ENCODE measurements around the gene SLC47A2. TPM values are rescaled to one million over a fixed set of nuclear protein-coding genes. Genes with fewer than 3 reads are reported as not detected.
"Not testable (repeated sequence)": the region's sequence is repeated elsewhere in the genome, so short reads cannot be mapped to it uniquely, and the experiment has no call there.

The SLC47A2 gene, protein sequence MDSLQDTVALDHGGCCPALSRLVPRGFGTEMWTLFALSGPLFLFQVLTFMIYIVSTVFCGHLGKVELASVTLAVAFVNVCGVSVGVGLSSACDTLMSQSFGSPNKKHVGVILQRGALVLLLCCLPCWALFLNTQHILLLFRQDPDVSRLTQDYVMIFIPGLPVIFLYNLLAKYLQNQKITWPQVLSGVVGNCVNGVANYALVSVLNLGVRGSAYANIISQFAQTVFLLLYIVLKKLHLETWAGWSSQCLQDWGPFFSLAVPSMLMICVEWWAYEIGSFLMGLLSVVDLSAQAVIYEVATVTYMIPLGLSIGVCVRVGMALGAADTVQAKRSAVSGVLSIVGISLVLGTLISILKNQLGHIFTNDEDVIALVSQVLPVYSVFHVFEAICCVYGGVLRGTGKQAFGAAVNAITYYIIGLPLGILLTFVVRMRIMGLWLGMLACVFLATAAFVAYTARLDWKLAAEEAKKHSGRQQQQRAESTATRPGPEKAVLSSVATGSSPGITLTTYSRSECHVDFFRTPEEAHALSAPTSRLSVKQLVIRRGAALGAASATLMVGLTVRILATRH
- polyA plus RNA-seq (0.15 to 2.2 TPM (median 0.88 TPM) in 3 replicates), polyA minus RNA-seq (0.56 to 3.0 TPM (median 0.83 TPM) in 3 replicates)
- polyA plus RNA-seq (2011; ENCODE audit: low read depth): not detected
- 0.05 and 0.08 TPM in 2 replicates for polyA plus RNA-seq (2011; cell fraction: cytosol; rRNA removed)
- 1.4 and 2.0 TPM in 2 replicates for polyA plus RNA-seq (2011; cell fraction: nucleus; rRNA removed)
- 0.16 and 0.21 TPM in 2 replicates for polyA plus RNA-seq (2012; ENCODE audit: low replicate concordance)
- not detected for polyA minus RNA-seq (2011; cell fraction: cytosol; rRNA and poly(A)+ RNA removed)
- polyA minus RNA-seq (2011; cell fraction: nucleus; rRNA and poly(A)+ RNA removed): 0.74 and 1.1 TPM in 2 replicates

DNA sequence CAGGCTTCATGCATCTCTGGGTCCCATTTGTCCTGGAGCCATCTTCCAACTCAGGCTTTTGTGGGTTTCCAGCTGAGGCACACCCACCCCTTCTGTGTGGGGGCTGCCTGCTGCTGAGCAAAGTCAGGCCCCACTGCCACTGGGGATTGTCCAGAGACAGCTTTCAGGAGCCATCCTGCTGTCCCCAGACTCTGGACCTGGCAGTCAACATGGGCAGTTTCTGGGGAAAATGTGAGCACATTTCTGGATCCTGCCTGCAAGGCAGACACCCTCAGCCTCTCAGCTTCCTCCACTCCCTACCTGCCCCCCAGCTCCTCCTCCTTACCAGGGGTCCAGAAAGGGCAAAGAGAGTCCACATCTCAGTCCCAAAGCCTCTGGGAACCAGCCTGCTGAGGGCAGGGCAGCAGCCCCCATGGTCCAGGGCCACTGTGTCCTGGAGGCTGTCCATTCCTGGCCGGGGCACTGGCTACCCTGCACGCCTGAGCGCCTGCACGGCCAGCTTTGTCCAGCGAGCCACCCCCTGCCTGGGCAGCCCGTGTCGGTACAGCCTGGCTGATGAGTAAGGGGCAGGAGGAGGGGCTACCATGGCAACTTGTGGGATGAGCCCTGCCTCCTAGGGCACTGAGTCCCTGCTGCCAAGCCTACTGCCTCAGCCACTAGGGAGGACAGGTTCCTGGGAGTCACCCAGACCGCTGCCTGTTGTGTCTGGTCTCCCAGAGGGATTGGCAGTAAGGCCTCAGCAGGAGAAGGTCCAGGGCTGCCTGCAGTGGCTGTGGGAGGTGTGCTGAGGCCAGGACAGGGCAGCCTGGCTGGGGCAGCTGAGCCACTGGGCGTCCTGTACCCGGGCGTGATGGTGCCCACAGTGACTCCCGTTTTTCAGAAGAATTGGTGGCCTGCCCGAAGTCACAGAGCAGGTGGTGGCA, at the start of gene SLC47A2:
Gene SLC47A2, minus strand, starts transcription at position 477 of the 923 bp plus-strand sequence. Its CDS starts 29 bp downstream, at position 448.
- H3K27me3 ChIP-seq (ENCODE audit: control insufficient read depth, extremely low read depth, insufficient read depth, low read length): no peaks in the 10 kb centered on the region
- FAIRE-seq: no peak
- no peak within 1 kb of the TSS for H3K4me2 ChIP-seq (ENCODE audit: control insufficient read depth, extremely low read depth, insufficient read depth, low read depth, low read length)
- H3K27ac ChIP-seq (ENCODE audit: control insufficient read depth, insufficient read depth, low read length): no peak within 1 kb of the TSS
- H4K20me1 ChIP-seq (ENCODE audit: control insufficient read depth, extremely low read depth, insufficient read depth, low read length): no peaks in the 10 kb centered on the region
- no peak within 1 kb of the TSS for H3K9ac ChIP-seq (ENCODE audit: control insufficient read depth, extremely low read depth, insufficient read depth, low read length)
- DNase-seq (ENCODE audit: low read depth, low spot score): no peak
- H3K4me1 ChIP-seq (ENCODE audit: control insufficient read depth, extremely low read depth, insufficient read depth, low read length): peaks cover 37% of the 10 kb centered on the region
- TF ChIP-seq, protein P1, sequence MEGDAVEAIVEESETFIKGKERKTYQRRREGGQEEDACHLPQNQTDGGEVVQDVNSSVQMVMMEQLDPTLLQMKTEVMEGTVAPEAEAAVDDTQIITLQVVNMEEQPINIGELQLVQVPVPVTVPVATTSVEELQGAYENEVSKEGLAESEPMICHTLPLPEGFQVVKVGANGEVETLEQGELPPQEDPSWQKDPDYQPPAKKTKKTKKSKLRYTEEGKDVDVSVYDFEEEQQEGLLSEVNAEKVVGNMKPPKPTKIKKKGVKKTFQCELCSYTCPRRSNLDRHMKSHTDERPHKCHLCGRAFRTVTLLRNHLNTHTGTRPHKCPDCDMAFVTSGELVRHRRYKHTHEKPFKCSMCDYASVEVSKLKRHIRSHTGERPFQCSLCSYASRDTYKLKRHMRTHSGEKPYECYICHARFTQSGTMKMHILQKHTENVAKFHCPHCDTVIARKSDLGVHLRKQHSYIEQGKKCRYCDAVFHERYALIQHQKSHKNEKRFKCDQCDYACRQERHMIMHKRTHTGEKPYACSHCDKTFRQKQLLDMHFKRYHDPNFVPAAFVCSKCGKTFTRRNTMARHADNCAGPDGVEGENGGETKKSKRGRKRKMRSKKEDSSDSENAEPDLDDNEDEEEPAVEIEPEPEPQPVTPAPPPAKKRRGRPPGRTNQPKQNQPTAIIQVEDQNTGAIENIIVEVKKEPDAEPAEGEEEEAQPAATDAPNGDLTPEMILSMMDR (optimal IDR thresholded peaks at IDR 0.05 in 1 of 3, IDR thresholded peaks at IDR 0.05 in 1 of 3, conservative IDR thresholded peaks at IDR 0.05 in 1 of 3; ENCODE audit: extremely low read depth in 1 of 3, insufficient read depth in 2 of 3, low read length in 3 of 3): no peak
- no peak for TF ChIP-seq EZH2 (IDR thresholded peaks at IDR 0.05; ENCODE audit: low read length)
- H3K9me1 ChIP-seq (ENCODE audit: control insufficient read depth, extremely low read depth, insufficient read depth, low read length): no peaks in the 10 kb centered on the region
- H3K9me3 ChIP-seq (ENCODE audit: control insufficient read depth, low read depth, low read length): no peaks in the 10 kb centered on the region
- H3K4me3 ChIP-seq (ENCODE audit: control insufficient read depth in 2 of 3, extremely low read depth in 1 of 3, insufficient read depth in 2 of 3, low read depth in 1 of 3, low read length in 3 of 3): no peak within 1 kb of the TSS
- H2AFZ ChIP-seq (ENCODE audit: control insufficient read depth, low read length): no peak within 1 kb of the TSS
- dilution Hi-C loops (cut with MboI; ENCODE audit: extremely low pct_ligation_motif_present, low sequenced_read_pairs): no loop called here
- no peaks in the 10 kb centered on the region for H3K36me3 ChIP-seq (ENCODE audit: control insufficient read depth in 2 of 2, extremely low read depth in 1 of 2, insufficient read depth in 2 of 2, low read length in 2 of 2)
- H3K79me2 ChIP-seq (ENCODE audit: control insufficient read depth, insufficient read depth, low read length): no peaks in the 10 kb centered on the region

DNA sequence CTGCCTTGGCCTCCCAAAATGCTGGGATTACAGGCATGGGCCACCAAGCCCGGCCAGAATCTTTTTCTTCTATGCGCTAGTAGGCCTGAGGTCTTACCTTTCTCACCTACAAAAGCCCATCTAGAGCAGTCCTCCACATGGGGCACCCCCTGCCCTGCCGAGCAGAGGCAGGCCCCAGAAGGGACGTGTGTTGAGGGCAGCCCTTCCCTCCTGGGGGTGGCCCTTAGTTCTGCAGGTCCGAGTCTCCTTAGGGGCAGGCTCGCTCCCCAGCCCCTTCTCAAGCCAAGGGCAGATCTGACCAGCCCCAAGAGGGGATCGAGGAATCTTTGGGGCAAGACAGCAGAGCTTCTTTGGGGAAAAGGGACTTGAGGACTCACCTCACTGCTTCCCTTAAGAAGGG, 49.6 kb upstream of the SLC47A2 start:
- Histone ChIP-seq H3K4me1 (ENCODE audit: control insufficient read depth, extremely low read depth, insufficient read depth, low read length) (no peaks in the 10 kb centered on the region), H3K9me3 (ENCODE audit: control insufficient read depth, low read depth, low read length) (no peaks in the 10 kb centered on the region), H3K9ac (ENCODE audit: control insufficient read depth, extremely low read depth, insufficient read depth, low read length) (no peak overlapping the region), H3K4me2 (ENCODE audit: control insufficient read depth, extremely low read depth, insufficient read depth, low read depth, low read length) (no peak overlapping the region), H3K9me1 (ENCODE audit: control insufficient read depth, extremely low read depth, insufficient read depth, low read length) (no peaks in the 10 kb centered on the region), H3K27ac (ENCODE audit: control insufficient read depth, insufficient read depth, low read length) (no peak overlapping the region), H4K20me1 (ENCODE audit: control insufficient read depth, extremely low read depth, insufficient read depth, low read length) (no peaks in the 10 kb centered on the region), H2AFZ (ENCODE audit: control insufficient read depth, low read length) (no peak overlapping the region), H3K79me2 (ENCODE audit: control insufficient read depth, insufficient read depth, low read length) (no peaks in the 10 kb centered on the region), H3K4me3 (ENCODE audit: control insufficient read depth in 2 of 3, extremely low read depth in 1 of 3, insufficient read depth in 2 of 3, low read depth in 1 of 3, low read length in 3 of 3) (no peak overlapping the region), H3K27me3 (ENCODE audit: control insufficient read depth, extremely low read depth, insufficient read depth, low read length) (no peaks in the 10 kb centered on the region), H3K36me3 (ENCODE audit: control insufficient read depth in 2 of 2, extremely low read depth in 1 of 2, insufficient read depth in 2 of 2, low read length in 2 of 2) (no peaks in the 10 kb centered on the region)
- no peak for TF ChIP-seq EZH2 (IDR thresholded peaks at IDR 0.05; ENCODE audit: low read length)
- TF ChIP-seq, protein P1 (optimal IDR thresholded peaks at IDR 0.05 in 1 of 3, IDR thresholded peaks at IDR 0.05 in 1 of 3, conservative IDR thresholded peaks at IDR 0.05 in 1 of 3; ENCODE audit: extremely low read depth in 1 of 3, insufficient read depth in 2 of 3, low read length in 3 of 3): no peak
- DNase-seq (ENCODE audit: low read depth, low spot score) (no peak), FAIRE-seq (no peak)
- dilution Hi-C loops (cut with MboI; ENCODE audit: extremely low pct_ligation_motif_present, low sequenced_read_pairs): no loop called here

DNA sequence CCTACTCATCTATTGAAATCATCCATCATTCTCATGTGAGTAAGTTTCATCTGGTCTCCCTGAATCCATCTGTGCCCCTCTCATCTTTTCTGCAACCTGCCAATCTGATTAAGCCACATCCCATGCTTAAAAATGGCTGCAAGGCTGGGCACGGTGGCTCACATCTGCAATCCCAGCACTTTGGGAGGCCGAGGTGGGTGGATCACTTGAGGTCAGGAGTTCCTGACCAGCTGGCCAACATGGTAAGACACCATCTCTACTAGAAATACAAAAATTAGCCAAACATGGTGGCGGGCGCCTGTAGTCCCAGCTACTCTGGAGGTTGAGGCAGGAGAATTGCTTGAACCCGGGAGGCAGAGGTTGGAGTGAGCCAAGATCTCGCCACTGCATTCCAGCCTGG, 47.6 kb upstream of the SLC47A2 start:
- H3K27me3 ChIP-seq (ENCODE audit: control insufficient read depth, extremely low read depth, insufficient read depth, low read length); dilution Hi-C loops (cut with MboI; ENCODE audit: extremely low pct_ligation_motif_present, low sequenced_read_pairs); H3K4me1 ChIP-seq (ENCODE audit: control insufficient read depth, extremely low read depth, insufficient read depth, low read length); DNase-seq (ENCODE audit: low read depth, low spot score); H3K9ac ChIP-seq (ENCODE audit: control insufficient read depth, extremely low read depth, insufficient read depth, low read length); H3K4me3 ChIP-seq (ENCODE audit: control insufficient read depth in 2 of 3, extremely low read depth in 1 of 3, insufficient read depth in 2 of 3, low read depth in 1 of 3, low read length in 3 of 3); H3K4me2 ChIP-seq (ENCODE audit: control insufficient read depth, extremely low read depth, insufficient read depth, low read depth, low read length); H3K27ac ChIP-seq (ENCODE audit: control insufficient read depth, insufficient read depth, low read length); FAIRE-seq; H3K9me1 ChIP-seq (ENCODE audit: control insufficient read depth, extremely low read depth, insufficient read depth, low read length); H3K79me2 ChIP-seq (ENCODE audit: control insufficient read depth, insufficient read depth, low read length); H3K9me3 ChIP-seq (ENCODE audit: control insufficient read depth, low read depth, low read length); H3K36me3 ChIP-seq (ENCODE audit: control insufficient read depth in 2 of 2, extremely low read depth in 1 of 2, insufficient read depth in 2 of 2, low read length in 2 of 2); H4K20me1 ChIP-seq (ENCODE audit: control insufficient read depth, extremely low read depth, insufficient read depth, low read length); H2AFZ ChIP-seq (ENCODE audit: control insufficient read depth, low read length): not testable (repeated sequence)
